ENCODE results near the gene ARID1B.

Gene ARID1B

DNA sequence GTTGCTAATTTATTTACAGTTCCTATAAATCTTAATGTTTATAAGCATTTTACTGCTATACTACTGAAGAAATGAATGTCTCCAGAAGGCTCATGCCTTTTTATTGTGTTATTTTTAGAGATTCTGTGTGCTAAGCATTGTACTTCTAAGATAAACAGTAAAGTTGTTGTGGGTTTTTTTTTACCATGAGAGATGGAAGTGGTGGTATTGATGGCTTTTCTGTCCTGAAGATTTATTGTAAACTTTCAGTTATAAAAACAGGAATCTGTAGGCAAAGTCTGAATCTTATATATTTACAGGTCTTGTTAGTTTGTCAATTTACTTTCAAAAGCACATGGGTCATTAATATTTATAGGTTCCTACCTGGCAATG, 299.3 kb downstream of the ARID1B start:
- DNase-seq (ENCODE audit: low spot score) = no peak

DNA sequence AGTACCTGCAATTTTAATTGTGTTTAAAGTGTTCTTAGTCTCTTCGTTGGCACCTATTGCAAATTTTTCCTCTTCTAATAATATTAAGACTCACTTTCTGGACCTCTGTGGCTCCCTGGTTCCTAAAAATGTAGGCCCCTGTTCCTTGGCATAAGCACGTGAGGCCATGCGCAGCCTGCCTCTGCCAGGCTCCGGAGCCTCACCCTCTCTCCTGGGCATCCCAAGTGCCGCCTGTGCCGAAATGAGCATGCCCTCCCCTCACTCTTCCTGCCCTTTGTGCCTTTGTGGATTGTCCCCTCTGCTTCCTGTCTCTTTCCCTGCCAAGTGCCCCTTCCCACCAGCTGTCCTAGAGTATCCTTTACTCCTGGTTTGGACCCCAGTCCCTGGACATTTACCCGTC, 300.1 kb downstream of the ARID1B start:
- DNase-seq (ENCODE audit: low spot score) = no peak

DNA sequence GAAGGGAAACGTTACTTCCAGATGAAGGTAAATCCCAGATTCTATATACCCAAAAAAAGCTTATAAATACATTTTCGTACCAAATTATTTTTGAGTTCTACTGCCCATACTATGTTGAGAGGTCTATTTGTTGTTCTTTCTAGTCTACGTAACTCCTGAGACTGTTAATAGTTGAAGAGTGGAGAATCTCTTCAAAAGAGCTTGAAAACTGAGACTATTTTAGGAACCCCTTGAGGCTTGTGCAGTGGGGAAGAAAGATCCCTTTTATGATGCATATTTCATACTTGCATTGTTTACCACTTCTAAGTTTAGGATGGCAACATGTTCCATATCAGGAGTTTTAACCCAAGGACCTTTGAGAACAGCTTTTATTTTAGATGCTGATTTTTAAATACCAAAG, 301.1 kb downstream of the ARID1B start:
- no peak for DNase-seq (ENCODE audit: low spot score)

DNA sequence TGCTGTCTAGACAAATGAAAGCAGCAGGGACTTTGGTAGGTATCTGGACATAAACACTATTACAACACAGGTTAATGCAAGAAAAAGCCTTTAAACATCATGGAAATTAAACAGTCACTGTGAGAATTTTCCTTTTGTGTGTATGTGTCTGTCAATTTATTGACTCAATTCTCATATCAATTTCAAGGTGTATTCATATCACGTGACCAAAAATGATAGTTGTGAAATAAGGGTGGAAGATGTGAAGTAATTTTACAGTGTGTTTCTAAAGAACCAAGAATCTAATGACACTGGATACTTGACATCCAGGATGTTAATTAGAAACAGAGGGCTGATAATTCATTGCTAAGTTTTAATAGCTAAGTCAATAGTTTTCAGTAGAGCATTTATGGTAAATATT, 302.1 kb downstream of the ARID1B start:
- no peak for DNase-seq (ENCODE audit: low spot score)

DNA sequence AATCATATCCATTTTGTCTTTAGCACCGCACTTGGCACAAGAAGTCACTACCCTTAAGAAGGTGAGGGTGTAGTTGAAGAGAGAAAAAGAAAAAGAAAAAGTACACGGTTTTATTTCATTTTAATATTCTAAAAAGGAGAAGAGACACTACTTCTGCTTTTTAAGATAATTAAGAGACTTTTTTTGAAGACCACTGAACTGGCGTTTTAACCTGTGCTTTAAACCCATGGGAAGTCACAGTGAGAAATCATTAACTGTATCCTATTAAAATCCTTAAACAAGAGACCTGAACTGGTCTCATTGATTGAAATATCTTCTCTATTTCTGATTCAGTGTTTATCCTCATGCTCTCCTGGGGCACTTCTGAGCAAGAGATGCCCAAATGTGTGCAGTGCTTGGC, 302.6 kb downstream of the ARID1B start:
- DNase-seq (ENCODE audit: low spot score) = no peak

DNA sequence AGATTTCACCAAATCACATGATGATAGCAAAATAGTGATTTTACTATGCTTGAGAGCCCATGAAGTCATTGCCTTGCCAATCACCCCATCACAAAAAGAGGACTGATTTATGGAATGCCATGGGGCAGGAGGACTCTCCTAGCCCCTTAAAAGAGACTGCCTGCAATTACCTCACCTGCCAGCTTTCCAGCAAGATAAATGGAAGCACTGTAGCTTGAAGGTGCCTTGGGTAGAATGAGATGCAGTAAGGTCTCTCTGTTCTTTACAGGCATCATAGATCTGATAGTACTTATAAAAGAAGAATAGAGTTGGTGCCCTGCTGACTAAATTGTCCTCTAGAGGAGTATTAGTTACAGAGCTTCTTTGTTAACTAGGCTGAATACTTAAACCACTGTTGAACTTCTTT, 303.8 kb downstream of the ARID1B start:
- no peak for DNase-seq (ENCODE audit: low spot score)

DNA sequence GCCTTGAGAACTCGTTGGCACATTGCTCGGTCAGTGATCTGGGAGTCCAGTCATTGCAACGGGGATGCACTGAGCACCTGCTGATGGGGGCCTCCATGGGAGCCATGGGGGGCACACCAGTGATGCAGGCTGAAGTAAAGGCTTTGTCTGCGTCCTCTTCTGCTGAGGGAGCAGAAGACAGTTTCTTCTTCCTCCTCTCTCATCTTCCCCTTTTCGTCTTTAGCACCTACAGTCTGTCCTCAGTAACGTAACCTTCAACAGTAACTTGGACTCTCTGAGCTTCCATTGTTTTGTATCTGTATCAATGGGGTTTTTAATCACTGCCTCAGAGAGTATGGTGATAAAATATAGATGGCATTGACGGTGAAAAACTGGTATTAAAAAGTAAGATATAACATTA, 306.2 kb downstream of the ARID1B start:
- DNase-seq (ENCODE audit: low spot score) = no peak

DNA sequence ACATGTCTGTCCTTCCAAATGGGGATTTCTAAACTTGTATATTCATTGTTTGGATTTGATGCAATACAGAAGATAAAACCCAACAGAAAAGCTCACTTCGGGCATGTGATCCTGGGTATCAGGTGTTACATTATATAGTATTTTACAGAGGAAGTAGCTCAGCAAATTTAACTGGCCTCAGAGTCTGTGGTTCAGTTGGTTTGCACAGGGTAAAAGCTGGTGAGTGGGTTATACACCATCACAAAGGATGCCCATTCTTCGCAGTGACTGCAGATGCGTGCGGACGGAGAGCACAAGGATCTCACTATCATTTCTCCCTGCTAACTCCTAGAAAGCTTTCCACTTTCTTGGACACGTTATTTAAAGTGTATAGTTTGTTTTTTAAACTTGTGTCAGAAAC, 309.5 kb downstream of the ARID1B start:
- no peak for DNase-seq (ENCODE audit: low spot score)

DNA sequence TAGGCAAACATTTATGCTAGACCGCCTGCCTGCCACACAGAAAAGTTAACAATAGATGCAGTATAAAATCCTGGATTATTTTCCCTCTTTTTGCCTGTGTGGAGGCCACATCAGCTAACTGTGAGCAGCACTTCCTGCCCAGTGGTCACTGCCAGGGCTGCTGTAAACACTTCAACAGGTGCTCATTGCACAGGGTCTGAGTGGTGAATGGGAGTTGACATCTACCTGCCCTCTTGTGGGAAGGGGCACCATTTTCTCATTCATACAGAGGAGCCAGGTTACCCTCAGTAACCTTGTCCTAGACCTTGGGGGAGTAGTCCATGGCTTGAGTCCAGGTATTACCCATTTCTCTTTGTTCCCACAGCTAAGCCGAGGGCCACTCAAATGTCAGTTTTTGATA, 310.8 kb downstream of the ARID1B start:
- no peak for DNase-seq (ENCODE audit: low spot score)

DNA sequence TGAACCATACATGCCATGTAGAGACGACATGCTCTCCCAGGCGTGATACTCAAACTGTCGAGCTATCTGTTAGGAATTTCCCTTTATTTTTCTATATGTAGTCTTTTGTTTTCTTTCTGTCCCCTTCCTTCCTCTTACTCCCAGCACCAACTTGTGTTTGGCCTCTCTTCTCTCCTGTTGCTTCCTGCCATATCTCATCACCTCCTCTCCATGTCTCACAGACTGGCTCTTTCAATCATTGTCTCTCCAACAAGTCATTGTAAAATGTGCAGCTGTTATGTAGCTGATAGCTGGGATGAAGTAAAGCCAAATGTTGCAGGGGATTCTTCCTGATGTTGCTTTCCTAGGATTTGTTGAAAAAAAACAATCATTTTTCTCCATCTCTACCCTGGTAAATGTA, 311.7 kb downstream of the ARID1B start:
- no peak for DNase-seq (ENCODE audit: low spot score)

DNA sequence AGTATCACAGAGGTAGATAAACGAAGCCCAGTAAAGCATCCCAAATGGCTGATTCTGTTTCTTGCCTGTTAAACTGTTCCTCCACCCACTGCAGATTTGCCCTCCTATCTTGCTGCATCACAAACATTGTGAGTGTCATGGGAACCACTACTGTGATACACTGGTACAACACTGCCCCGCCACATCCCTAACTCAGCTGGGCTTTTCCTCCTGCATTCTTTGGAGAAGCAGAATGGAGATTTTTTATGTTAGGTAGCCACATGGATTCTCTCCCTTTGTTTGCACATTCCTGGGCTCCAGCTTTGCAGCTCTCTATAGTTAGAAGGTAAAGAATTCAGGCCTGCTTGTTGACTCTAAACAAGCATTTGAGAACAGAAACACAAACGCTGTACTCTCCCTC, 312.1 kb downstream of the ARID1B start:
- DNase-seq (ENCODE audit: low spot score) = no peak

DNA sequence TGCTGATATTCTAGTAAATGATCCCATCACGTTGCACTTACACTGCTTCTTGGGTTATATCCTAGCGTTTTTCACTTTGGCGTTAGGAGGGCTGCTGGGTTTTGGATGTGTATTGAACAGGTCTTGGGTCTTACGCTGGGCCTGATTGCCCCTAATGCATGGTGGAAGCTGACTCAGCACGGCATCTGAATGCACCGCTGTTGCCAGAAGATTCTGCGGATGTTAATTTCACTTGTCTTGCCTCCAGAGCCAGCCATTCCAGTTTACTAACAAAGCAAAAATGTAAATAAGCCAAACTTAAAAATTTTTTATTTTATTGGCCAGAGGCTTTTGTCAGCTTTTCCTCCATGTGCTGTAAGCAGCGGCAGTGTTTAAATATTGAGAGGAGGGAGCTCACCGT, 312.7 kb downstream of the ARID1B start:
- no peak for DNase-seq (ENCODE audit: low spot score)

DNA sequence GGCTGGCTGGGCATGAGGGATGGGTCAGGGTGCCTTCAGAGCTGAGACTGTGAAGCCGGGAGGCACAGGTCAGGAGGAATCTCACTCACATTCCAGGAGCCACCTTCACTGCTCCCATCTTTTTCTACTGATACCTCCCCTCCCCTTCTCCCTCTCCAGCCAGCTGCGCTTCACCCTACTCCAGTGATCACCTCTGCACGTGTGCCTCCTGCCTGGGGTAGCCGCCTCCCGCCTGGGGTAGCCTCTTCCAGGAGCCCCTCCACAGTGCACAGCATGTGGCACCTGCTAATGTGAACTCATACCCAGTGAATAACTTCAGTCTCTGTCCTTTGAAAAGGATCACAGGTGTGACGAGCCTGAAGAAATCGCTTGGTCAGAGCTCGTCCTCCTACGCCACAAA, 313.6 kb downstream of the ARID1B start:
- no peak for DNase-seq (ENCODE audit: low spot score)

DNA sequence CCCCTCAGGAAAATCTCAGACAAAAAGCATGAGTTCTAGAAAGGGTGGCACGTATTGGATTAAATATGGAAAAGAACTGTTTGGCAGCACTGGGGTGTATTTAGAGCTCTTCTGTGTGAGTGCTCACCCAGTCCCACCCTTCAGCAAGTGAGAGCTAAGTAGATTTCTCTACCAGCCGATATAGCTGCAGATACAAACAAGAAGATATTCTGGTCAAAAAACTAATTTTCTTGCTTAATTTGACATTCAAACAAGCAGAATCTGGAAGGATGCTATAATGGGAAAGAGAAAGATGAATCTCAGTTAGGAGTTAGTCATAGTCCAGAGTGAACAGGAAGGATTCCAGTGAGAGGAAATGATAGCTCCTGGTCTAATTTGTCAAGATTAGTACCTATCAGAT, 314.1 kb downstream of the ARID1B start:
- DNase-seq (ENCODE audit: low spot score) = no peak

DNA sequence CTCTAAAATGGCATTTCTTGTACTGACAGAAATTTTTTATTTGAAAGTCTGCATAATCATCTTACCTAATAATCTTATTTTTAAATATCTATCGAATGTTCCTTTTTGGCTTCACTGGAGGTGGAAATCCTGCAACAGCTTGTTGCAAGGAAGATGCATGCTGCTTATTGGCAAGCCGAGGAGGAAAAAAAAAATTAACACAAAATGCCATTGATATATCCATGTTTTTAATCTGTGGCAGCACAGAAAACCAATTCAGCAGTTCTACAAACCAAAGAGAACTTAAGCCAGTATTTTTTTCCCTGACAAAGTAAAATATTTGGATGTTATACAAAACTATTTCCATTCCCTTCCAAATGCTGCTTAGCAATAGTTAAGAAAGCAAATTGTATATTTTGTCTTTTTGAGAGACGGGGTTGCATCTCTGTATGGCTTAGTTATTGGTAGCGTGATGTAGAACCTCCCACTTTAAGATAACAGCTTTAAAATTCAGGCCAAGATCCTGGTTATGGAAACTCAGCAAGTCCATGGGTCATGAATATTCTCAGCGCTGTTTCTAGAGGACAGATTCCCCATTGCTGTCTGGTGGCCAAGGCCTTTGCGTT, 314.8 kb downstream of the ARID1B start:
- no peak for DNase-seq (ENCODE audit: low spot score)

DNA sequence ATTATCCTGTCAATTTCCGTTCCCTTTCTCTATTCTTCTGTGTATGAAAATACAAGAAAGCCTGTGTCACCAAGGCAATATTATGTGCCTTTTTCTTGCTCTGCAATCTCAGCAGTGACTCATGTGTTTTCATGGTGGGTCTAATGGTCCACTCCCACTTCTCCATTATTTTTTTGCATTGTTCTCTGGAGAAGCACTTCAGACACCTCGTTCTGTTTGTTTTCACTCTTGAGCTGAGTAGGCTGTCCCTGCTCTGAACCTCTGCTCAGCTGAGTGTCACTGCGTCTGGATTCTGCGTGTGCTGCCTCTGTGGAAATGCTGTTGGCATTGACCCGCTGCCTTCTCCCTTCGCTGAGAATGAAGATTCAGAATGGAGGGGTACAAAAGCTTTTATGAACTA, 315.6 kb downstream of the ARID1B start:
- DNase-seq (ENCODE audit: low spot score) = no peak

DNA sequence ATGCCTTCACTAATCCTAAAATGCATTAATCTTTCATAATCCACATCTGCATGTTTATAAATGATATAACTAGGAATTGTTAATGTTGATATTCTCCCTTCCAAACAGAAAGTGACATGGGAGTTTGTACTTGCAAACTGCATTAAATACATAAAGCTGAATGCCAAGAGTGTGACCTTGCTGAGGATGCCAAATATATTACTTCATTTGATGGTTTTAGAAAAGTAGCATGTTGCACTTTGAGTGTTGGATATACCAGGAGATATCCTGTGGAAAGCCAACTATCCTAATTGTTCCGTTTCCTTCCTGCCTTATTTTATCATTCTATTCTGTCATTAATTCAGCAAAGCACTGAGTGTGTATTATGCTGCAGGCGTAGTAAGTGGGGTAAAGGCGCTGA, 316.4 kb downstream of the ARID1B start:
- no peak for DNase-seq (ENCODE audit: low spot score)

DNA sequence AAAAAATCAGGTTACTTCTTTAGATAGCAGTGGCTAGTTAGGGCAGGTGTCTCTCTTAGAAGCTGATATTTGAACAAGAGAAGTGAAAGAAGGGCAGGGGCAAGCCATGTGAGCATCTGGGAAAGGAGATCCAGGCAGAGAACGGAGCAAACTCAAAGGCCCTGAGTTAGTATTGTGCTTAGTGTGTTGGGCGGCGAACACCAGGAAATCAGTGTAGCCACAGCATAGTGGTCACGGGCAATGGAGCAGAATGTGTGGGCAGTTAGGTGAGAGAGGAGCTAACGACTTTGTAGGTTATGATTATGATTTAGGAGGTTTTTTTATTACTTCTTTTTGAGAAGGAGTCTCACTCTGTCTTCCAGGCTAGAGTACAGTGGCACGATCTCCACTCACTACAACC, 316.9 kb downstream of the ARID1B start:
- DNase-seq (ENCODE audit: low spot score) = no peak

DNA sequence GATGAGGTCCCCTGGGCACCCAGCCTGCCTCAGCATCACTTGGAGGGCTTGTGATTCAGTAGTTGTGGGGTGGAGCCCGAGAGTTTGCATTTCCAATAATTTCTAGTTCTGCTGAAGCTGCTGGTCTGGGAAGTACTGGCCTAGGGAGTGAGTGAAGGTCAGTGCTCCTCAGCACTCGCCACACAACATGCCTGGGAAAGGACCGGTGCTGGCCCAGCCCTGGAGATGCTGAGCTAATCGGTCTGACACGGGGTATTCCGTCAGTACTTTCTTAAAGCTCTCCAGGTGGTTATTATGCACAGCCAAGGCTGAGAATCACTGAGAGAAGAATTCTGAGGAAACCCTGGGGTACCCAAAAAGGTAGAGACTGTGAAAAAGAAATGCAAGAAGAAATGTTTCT, 317.9 kb downstream of the ARID1B start:
- DNase-seq (ENCODE audit: low spot score) = no peak

DNA sequence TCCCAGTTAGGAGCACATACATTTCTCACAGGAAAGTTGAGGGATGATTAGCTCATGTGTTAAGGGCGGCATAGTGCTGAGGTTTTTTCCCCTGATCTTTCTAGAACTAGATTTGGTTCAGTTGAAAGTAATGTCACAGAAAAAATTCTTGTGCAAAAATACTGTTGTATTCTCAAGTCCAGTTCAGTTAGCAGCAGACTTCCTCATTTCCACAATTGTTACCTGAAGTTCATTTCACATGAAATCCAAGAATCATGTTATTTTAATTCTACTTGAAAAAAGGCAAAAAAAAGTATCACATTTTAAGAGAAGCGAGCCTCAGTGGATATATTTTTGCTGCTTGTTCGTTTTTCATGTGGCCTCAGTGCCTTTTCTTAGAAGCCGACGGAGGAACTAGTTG, 318.4 kb downstream of the ARID1B start:
- no peak for DNase-seq (ENCODE audit: low spot score)

DNA sequence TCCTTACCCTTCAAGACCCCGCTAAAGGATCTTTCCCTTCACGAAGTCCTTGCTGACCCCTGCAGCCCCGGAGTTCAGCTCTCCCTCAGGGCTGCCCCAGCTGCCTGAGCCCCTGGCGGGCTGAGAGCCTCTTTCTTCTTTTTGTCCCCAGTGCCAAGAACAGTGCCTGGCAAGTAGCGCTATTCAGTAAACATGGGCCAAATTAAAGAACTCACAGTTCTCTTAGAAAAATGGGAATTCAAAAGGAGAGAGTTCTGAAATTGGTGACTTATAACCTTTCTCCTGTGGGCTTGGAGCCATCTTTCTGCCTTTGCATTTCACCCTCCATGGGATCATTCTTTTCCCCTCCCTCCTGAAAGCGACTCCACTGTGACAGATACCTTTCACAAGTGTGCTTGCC, 318.9 kb downstream of the ARID1B start:
- DNase-seq (ENCODE audit: low spot score) = no peak

DNA sequence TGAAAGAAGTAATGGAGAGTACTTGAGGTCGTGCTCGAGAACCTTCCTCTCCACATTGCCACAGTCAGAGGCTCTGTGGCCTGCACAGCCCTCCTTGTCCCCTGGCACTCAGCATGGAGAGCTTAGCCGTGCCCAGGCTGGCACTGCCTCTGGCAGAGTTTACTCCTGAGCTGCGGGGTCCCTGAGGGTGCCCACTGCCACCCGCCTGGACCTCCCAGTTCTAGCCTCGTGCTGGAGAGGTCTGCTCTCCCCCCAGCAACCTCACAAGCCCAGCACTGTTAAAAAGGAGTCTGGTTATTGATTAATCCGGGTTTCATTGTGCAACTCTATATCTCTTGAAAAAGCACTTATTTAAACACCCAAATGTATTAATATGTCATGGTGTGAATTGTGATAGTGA, 319.3 kb downstream of the ARID1B start:
- DNase-seq (ENCODE audit: low spot score) = no peak

DNA sequence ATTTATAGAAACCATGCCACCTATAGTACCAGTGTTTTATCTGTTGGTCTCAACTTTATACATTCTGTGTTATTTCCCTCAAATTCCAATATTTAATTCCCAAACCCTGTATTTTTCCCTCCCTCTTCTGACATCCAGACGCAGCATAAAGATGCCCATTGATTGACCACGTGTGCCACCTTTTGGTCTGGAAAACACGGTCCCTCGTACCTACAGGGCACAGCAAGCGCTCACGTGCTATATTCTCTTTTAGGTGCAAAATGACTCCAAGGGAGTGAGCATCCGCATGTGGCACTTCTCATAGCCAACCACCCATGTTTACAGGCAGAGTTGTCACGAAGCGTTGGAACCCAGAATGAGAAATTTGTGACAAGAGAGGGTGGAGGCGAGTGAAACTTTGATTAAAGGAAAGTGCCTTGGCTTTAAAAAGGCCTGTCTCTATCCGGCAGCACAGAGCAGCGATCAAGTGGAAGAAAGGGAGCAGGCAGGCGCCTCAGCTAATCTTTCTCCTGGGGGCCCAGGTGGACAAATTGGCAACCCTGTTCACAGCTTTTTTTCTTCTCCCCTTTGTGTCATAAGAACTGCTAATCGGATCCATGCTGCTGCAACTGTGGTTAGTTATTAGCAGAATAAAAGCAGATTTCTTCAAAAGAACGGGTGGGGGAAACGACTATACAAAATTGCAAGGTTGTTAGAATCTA, 320.2 kb downstream of the ARID1B start:
- no peak for DNase-seq (ENCODE audit: low spot score)

DNA sequence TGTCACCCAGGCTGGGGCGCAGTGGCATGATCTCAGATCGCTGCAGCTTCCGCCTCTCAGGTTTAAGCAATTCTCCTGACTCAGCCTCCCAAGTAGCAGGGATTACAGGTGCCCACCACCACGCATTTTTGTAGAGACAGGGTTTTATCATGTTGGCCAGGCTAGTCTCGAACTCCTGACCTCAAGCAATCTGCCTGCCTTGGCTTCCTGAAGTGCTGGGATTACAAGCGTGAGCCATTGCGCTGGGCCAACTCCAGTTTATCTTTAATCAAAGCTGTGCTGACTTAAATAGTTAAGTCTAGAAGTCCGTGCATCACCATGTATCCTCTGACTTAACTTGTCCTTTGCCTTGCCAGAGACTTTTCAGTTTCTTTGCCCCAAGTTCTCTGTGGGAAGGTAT, 321.8 kb downstream of the ARID1B start:
- no peak for DNase-seq (ENCODE audit: low spot score)
